Stimulated activated CD8-positive, alpha-beta memory T cell treated with anti-CD3 and anti-CD28 coated beads, Interleukin-7, amount 100 ng/mL, for 1 hour (primary cell): Measurements from ENCODE around the gene KRIT1.
"Not testable (repeated sequence)": the region's sequence is repeated elsewhere in the genome, so short reads cannot be mapped to it uniquely, and the experiment has no call there.

Source experiments
- DNase-seq, 2 donors: peaks; one replicate each; pipeline ENCODE4 v3.0.0-alpha.2; 2020; ENCODE audit warnings: low read depth in 2 of 2

Gene KRIT1

DNA sequence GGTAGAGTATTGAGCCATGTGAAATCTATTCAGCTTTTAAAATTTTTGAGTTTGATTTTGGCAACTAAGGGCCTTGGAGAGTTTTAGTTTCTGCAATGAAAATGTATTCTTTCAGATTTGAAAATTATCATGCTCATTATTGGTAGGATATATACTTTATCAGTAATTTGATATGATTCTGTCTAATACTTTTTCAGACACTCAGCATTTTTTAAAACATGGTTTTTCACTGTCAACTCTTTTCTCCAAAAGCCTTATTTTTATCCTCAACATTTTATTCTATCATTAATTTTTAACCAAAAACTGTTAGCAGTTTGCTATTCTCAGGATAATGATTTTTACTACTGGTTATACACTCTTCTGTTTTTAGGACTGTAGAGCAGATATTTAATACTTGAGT, 4.9 kb upstream of the KRIT1 start:
- DNase-seq, result no peak

DNA sequence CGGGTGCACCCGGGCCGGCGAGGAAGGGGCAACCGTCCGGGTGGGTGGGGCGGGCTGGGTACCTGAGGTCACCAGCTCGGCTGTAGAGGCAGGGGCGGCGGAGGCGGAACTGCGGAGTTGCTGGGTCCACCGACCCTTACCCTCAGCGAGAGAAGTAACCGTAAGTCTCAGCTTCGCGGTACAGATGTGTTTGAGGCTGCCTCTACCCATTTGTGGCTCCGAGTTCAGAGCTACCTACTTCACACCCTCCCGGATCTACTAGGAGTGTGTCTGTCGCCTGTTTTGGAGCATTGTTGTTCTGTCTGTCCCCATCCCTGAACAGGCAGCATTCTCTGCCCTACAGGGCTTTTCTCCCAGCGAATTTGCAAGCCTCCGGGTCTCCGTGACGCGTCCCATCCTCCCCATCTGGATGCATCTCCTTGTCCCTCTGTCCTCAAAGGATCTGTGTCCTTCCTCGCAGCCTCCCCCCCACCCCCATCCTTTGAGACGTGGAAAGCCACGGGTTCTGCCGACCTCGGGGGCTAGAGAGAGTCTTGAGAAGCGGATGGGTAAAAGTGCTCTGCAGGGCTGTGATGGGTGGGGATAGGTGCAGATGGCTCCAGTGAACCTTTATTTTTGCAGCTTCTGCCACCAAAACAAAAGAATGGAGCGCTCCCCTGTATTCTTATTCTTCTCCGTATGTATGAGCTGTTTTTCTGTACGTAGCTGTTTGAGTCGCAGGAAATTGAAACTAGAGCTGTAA, 817 bp upstream of the KRIT1 start:
- DNase-seq, result peak in 1 of 2 donors; percentile 2

DNA sequence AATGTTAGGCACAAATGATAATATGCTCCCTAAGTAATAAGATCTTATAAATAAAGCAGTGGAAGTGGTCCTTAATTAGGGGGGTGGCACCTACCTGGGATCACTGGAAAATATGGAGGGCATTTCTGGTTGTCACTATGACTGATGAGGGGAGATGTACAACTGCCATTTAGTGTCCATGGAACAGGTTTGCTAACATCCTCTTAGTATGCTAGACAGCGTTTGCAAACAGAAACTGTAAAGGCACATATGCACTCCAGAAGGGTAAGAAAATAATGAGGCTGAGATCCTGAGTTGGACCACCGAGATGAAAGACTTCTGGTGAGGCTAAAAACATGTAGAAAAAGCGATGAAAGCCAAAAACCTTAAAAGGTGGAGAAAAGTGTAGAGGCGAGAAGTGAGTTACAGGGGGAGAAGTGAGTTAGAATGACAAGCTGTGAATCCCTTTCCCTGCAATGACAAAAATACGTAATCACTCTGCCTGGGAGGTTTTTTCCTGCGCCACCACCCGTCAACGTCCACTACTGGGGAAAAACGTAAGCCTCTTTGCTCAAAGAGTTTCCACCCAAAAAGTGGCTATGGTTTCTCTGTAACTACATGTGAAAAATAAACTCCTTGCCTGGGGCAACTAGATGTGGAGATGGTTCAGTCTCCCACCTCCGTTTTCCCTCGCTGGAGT, 767 bp downstream of the KRIT1 start:
- peak in 1 of 2 donors; percentile 13 for DNase-seq

DNA sequence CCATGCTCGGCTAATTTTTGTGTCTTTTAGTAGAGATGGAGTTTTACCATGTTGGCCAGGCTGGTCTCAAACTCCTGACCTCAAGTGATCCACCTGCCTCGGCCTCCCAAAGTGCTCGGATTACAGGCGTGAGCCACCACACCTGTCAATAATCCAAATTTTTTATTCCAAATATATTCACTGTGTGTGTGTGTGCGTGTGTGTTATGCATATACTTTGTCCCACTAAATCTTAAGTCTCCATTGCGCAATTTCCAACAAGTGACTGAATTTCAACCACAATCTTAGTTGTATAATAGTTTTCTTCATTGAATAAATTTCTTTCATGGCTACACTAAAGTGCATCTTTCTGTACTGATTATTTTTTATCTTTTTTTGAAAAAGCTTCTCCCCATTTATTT, 2.7 kb downstream of the KRIT1 start:
- DNase-seq, result no peak

DNA sequence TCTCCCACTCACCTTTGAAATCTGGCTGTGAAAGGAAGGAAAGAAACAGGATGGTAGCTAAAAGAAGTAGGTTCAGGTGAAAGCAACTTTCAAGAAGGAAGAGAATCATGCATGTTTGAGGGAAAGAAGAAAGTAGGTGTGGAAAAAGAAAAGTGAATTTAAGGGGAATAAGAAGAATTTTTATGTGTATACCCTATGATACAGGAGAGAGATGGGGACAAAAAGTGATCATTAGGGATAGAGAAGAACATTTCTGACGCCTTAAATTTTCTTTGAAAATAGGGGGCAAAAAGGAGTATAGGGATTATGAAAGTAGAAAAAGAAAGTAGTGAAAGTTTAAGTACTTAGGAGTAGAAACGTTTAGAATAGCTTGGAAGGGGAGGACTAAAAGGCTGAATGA, 15.2 kb downstream of the KRIT1 start:
- no peak for DNase-seq

DNA sequence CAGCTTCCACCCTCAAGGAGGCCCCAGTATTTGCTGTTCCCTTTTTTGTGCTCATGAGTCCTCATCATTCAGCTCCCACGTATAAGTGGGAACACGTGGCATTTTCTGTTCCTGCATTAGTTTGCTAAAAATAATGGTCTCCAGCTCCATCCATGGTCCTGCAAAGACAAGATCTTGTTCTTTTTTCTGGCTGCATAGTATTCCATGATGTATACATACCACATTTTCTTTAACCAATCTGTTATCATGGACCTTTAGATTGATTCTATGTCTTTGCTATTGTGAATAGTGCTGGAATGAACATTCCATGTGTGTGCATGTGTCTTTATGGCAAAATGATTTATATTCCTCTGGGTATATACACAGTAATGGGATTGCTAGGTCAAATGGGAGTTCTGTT, 17.0 kb downstream of the KRIT1 start:
- no peak for DNase-seq

DNA sequence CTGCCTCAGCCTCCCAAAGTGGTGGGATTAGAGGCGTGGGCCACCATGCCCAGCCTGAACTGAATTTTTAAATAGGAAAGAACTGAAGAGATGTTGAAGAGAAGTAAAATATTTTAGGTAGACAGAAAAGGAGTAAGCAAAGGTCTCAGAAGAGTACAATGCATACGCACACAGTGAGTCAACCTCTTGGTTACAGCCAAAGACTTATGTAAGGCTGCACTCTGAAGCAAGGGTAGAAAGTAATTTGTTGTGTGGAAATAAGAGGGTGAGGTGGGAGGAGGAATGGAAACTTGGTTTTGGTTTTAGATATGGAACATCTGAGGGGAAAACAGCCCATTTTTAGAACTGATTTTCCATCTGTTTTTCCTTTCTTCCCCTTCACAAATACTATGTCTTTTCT, 17.6 kb downstream of the KRIT1 start:
- DNase-seq, result no peak

DNA sequence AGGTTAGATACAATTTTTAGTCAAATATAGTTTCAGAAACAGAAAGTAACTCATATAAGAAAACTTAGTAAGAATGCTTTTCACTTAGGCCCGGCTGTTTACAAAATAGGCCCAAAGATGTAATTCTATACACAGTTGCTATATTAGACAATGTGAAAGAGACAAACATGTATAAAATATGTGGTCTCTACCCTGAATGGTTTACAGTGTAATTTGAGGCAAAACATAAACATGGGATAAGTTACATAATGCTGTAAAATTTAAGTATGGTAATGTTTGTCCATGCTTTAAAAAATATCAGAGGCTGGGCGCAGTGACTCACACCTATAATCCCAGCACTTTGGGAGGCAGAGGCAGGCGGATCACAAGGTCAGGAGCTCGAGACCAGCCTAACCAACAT, 18.7 kb downstream of the KRIT1 start:
- no peak for DNase-seq

DNA sequence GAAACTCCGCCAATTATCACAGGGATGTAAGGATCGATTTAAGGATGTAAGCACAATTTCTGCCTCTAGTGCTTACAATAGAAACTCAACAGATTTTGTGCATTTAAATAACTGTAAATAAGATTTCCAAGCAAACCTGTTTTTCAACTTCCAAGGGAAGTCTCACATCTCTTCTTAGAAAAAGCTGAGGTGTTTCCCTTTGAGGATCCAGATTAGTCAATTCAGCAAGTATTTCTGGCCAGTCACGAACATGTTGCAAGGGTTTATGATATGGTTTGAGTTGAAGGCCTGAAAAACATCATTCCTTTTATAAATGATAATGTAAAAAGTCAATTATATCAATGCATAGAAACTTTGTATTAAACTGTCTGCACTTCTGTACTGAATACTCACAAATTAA, 23.9 kb downstream of the KRIT1 start:
- no peak for DNase-seq

DNA sequence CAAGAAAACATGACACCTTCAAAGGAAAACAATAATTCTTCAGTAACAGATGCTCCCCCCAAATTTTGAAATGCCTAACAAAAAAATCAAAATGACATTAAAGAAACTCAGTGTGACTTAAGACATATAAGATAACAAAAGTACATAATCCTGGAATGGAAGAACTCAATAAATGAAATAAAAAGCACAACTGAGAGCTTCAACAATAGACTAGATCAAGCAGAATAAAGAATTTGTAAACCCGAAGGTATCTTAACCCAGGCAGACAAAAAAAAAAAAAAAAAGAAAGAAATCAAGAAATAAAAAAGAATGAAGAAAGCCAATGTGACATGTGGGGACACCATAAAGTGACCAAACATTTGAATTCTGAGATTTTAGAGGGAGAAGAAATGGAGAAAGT, 39.0 kb downstream of the KRIT1 start:
- no peak for DNase-seq

DNA sequence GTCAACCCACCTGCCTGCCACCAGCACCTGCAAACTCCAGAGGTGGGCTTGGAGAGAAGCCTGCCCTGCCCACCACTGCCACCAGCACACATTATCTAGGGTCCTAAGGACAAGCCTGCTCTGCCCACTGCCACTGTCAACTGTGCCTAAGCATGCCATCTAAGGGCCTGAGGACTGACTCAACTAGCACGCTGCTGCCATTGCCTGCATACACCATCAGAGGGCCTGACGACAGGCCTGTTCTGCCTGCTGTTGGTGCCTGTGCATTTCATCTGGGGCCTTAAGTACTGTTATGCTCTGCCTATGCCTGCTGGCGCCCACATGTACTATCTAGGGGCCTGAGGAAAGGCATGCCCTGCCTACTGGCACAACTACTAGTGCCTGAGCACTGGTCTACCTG, 39.7 kb downstream of the KRIT1 start:
- no peak for DNase-seq

DNA sequence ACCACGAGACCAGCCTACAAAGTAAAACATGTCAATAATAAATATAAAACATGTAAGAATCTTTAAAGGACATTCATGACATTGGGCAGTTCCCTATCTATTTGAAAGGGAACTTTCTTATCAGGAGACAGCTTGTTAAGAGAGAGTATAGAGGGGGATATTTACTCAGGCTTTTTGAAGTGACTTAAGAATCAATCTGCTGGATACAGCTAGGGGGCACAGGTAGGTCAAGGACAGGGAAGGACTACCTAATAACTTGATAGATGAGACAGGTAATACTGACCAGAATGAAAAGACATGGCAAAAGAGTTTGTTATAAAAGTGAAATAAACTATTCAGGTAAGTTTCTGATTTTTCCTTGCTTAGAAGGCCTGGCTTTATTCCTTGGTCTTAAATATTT, 44.9 kb downstream of the KRIT1 start:
- no peak for DNase-seq

DNA sequence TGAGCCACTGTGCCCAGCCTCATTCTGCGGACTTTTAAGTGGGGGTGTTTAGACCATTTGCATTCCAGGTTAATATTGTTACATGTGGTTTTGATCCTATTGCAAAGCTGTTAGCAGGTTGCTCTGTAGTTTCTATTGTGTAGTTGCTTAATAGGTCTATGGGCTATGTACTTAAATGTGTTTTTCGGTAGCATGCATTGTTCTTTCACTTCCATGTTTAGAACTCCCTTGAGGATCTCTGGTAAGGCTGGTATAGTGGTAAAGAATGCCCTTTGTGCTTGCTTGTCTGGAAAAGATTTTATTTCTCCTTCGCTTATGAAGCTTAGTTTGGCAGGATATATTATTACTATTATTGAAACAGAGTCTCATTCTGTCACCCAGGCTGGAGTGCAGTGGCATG, 53.4 kb downstream of the KRIT1 start:
- no peak for DNase-seq

DNA sequence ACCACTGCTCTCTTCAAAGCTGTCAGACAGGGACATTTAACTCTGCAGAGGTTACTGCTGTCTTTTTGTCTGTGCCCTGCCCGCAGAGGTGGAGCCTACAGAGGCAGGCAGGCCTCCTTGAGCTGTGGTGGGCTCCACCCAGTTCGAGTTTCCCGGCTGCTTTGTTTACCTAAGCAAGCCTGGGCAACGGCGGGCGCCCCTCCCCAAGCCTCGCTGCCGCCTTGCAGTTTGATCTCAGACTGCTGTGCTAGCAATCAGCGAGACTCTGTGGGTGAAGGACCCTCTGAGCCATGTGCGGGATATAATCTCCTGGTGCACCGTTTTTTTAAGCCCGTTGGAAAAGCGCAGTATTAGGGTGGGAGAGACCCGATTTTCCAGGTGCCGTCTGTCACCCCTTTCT, 56.5 kb downstream of the KRIT1 start:
- DNase-seq, result not testable (repeated sequence)

DNA sequence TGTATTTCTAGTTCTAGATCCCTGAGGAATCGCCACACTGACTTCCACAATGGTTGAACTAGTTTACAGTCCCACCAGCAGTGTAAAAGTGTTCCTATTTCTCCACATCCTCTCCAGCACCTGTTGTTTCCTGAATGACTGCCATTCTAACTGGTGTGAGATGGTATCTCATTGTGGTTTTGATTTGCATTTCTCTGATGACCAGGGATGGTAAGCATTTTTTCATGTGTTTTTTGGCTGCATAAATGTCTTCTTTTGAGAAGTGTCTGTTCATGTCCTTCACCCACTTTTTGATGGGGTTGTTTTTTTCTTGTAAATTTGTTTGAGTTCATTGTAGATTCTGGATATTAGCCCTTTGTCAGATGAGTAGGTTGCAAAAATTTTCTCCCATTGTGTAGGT, 61.4 kb downstream of the KRIT1 start:
- DNase-seq, result not testable (repeated sequence)

DNA sequence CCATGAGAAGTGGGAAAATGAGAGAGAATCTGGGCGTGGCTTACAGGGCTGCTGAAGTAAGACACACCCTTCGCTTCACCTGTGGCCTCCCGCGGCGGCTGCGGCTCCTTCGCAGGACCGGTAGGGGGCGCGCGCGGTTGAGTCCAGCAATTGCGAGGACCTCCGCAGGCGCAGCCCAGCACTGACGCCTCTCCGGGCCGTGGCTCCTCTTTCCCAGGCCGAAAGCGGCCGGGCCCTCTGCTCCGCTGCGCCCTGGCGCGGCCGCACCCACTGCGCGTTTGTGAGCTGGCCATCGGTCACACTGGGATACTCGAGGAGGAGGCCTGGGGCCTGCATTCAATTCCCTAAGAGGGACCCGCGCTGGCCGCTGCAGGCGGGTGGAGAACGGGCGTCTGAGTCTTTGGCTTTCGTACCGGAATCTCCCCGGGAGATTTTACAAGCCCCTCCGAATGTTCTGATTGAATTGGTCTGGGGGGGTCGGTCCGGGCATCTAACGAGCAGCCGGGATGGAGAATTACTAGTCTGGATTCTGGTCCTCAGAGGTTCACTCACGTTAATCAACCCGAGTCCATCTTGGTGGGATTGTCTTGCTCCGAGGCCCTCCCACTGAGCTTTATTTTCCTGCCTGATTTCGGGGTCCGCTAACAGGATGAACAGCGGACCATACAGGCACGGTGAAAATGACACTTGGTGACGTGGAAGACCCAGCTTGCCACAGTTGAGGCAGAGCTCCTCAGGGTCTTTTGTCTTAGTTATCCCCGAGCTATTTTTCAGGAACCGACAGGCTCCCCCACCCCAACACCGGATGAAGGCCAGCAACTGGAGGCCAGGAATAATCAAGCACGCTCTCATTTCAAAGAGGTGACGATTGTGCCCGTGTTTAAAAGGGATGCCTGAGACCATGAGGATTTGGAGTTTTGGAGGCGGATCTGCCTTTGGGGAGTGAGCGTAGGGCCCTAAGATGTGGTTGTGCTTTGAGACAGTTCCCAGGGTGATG, 66.5 kb downstream of the KRIT1 start, which contains the start of gene LRRD1:
Gene LRRD1, minus strand, starts transcription at position 215 of the 997 bp plus-strand sequence. CDS start 13,940 bp downstream, outside the sequence.
- peak; percentile 79 to 81 for DNase-seq

DNA sequence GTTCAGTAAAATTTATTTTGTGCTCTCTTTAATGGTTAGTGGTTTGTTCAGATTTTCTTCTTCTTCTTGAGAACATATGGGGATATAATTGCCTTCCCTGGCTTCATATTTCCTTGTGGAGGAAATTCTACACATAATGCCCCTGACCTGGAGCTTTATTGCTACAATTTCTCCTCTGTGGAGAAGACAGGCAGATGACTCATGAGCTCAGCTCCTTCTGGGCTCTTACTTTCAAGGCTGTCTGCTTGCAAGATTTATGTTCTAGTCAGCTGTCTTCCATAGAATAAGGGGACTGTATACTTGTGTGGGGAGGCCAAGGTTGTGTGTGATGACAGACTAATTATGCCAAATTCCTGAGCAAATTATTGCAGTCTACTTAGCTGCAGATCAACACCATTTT, 68.4 kb downstream of the KRIT1 start:
- DNase-seq, result no peak

DNA sequence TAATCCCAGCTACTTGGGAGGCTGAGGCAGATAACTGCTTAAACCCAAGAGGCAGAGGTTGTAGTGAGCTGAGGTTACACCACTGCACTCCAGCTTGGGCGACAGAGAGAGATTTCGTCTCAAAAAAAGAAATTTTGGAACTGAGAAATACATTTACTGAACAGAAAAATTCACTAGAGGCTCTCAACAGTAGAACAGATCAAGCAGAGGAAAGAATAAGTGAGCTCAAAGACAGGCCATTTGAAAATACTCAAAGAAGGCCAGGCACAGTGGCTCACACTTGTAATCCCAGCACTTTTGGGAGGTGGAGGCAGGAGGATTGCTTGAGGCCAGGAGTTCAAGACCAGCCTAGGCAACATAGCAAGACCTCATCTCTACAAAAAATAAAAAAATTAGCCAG, 76.2 kb downstream of the KRIT1 start:
- not testable (repeated sequence) for DNase-seq

DNA sequence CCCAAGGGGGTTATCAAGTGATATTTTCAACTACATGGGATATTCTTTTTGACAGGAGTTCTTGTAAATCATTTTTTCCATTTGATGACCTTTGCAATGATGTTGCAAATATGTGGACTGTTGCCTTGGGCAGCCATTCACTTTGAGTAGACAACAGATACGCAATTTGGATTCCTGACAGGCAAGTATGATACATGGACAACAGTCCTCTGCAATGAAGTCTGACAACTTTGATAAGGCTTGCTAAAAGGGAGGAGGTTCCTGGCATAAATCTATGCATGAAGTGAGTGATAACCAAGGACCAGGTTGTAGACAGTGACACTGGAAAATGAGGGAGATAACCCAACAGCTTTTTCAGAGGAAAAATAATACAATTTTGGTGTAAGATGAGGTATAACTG, 84.4 kb downstream of the KRIT1 start:
- DNase-seq, result no peak

DNA sequence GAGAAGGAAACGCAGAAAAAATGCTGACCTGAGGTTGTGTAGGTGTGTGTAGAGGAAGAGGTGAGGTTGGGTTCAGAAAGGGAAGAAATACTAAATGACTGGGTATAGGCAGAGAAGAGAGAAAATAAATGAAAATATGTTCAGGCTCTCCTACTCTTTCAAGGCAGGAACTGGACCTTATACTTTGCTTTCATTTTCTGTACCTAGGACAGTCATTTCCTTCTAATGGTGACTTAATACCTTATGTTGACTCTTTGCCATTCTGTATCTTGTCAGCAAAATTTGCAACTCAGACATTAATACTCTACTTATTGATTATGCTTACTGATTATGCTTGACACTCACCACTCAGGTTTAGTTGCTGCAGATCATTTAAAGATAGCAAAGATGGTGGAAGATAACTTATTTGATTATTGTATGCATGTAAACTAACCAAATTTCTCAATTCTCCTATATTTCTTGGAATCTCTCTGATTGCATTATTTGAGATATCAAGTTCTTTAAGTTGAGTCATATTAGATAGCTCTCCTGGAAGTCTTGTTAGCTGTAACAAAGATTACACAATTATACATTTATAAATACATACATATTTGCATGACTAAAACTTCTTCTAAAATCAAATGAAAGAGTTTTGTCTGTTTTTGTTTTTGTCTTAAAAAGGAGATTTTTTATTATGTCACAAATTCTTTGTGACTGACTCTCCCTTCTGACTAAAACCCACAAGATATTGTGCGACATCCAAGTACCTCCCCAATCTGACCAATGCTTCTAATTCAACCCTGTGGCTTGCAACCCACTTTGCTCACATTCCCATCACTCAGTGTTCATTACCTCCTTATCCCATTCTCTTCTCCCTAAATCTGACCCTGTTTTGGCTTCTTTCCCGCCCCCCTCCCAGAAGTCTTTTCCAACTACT, 86.8 kb downstream of the KRIT1 start:
- DNase-seq, result no peak

DNA sequence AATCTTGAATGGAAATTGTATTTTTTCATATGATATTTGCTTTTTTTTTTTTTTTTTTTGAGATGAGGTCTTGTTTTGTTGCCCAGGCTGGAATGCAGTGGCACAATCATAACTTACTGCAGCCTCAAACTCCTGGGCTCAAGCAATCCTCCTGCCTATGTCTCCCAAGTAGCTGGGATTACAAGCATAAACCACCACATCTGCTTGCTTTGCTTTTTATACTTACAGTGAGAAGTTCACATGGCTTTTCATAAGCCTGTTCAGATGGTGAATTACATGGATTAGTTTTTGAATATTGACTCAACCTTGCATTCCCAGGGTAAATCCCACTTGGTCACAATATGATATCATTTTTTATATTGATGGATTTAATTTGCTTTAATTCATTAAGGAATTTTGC, 88.7 kb downstream of the KRIT1 start:
- DNase-seq, result no peak
